Measurements from ENCODE around the gene VIPR2. TPM values are rescaled to one million over a fixed set of nuclear protein-coding genes. Genes with fewer than 3 reads are reported as not detected.
A peak's percentile ranks its signal among the peaks of the same experiment; 100 is the strongest.

VIPR2 gene
- total RNA-seq, 3 donors from 2014 or later: 0.48 to 14.0 (median 4.6) TPM

- no peak overlapping the region for H3K27ac ChIP-seq
- TF ChIP-seq POLR2AphosphoS5 (IDR thresholded peaks at IDR 0.05) (no peak), CTCF (IDR thresholded peaks at IDR 0.05) (no peak), POLR2A (IDR thresholded peaks at IDR 0.05) (no peak)
- H3K4me1 ChIP-seq: no peaks in the 10 kb centered on the region
- H3K4me3 ChIP-seq: no peak overlapping the region
- DNase-seq (ENCODE audit: low spot score in 2 of 2): peak in 1 of 2 donors; percentile 27
- no peaks in the 10 kb centered on the region for H3K9me3 ChIP-seq
- H3K36me3 ChIP-seq: no peaks in the 10 kb centered on the region
- no peaks in the 10 kb centered on the region for H3K27me3 ChIP-seq
- intact Hi-C loops (cut with DNase I; ENCODE audit: low total_unique reads): no loop called here
Observed at GRCh38 chr7:159116581-159117339, 27.9 kb downstream of the VIPR2 start.

- Histone ChIP-seq H3K4me3 (no peak overlapping the region), H3K27ac (no peak overlapping the region), H3K9me3 (no peaks in the 10 kb centered on the region), H3K4me1 (no peaks in the 10 kb centered on the region), H3K27me3 (no peaks in the 10 kb centered on the region), H3K36me3 (no peaks in the 10 kb centered on the region)
- intact Hi-C loops (cut with DNase I; ENCODE audit: low total_unique reads): no loop called here
- TF ChIP-seq POLR2AphosphoS5 (IDR thresholded peaks at IDR 0.05) (no peak), POLR2A (IDR thresholded peaks at IDR 0.05) (no peak), CTCF (IDR thresholded peaks at IDR 0.05) (no peak)
- DNase-seq (ENCODE audit: low spot score in 2 of 2): no peak
Observed at GRCh38 chr7:159115601-159116501, 28.8 kb downstream of the VIPR2 start.

- H3K27me3 ChIP-seq: no peaks in the 10 kb centered on the region
- H3K4me1 ChIP-seq: no peaks in the 10 kb centered on the region
- no peak overlapping the region for H3K4me3 ChIP-seq
- no peaks in the 10 kb centered on the region for H3K36me3 ChIP-seq
- H3K27ac ChIP-seq: no peak overlapping the region
- H3K9me3 ChIP-seq: no peaks in the 10 kb centered on the region
- intact Hi-C loops (cut with DNase I; ENCODE audit: low total_unique reads): no loop called here
- DNase-seq (ENCODE audit: low spot score in 2 of 2): no peak
- TF ChIP-seq CTCF (IDR thresholded peaks at IDR 0.05): no peak
- TF ChIP-seq POLR2A (IDR thresholded peaks at IDR 0.05): no peak
- no peak for TF ChIP-seq POLR2AphosphoS5 (IDR thresholded peaks at IDR 0.05)
Observed at GRCh38 chr7:159114981-159115380, 29.7 kb downstream of the VIPR2 start.

- Histone ChIP-seq H3K4me3 (no peak overlapping the region), H3K36me3 (no peaks in the 10 kb centered on the region), H3K9me3 (no peaks in the 10 kb centered on the region), H3K4me1 (no peaks in the 10 kb centered on the region), H3K27me3 (no peaks in the 10 kb centered on the region), H3K27ac (no peak overlapping the region)
- DNase-seq (ENCODE audit: low spot score in 2 of 2): peak in 1 of 2 donors; percentile 22
- no peak for TF ChIP-seq POLR2AphosphoS5 (IDR thresholded peaks at IDR 0.05)
- no peak for TF ChIP-seq POLR2A (IDR thresholded peaks at IDR 0.05)
- no peak for TF ChIP-seq CTCF (IDR thresholded peaks at IDR 0.05)
- intact Hi-C loops (cut with DNase I; ENCODE audit: low total_unique reads): no loop called here
Observed at GRCh38 chr7:159114096-159114495, 30.6 kb downstream of the VIPR2 start.

GRCh38 chr7:159113056-159113455, 31.6 kb downstream of the VIPR2 start:
- H3K27ac ChIP-seq: no peak overlapping the region
- TF ChIP-seq CTCF (IDR thresholded peaks at IDR 0.05) (no peak), POLR2A (IDR thresholded peaks at IDR 0.05) (no peak)
- no peaks in the 10 kb centered on the region for H3K4me1 ChIP-seq
- H3K4me3 ChIP-seq: no peak overlapping the region
- no peaks in the 10 kb centered on the region for H3K27me3 ChIP-seq
- H3K9me3 ChIP-seq: no peaks in the 10 kb centered on the region
- H3K36me3 ChIP-seq: no peaks in the 10 kb centered on the region
- DNase-seq (ENCODE audit: low spot score in 2 of 2): no peak
- intact Hi-C loops (cut with DNase I; ENCODE audit: low total_unique reads): no loop called here
